C4-2B (cell line): ENCODE results near the gene DCDC2C.

ENCODE experiments used
- ZFX ChIP-seq: fragments of 450-650 bp; IDR thresholded peaks from 2 replicates; pipeline ENCODE4 v1.6.1; 2017
- TF ChIP-seq, protein P1 (sequence below): fragments of 450-650 bp; conservative IDR thresholded peaks from 2 replicates; pipeline ENCODE4 v1.5.1; 2017; ENCODE audit warnings: mild to moderate bottlenecking

DNA sequence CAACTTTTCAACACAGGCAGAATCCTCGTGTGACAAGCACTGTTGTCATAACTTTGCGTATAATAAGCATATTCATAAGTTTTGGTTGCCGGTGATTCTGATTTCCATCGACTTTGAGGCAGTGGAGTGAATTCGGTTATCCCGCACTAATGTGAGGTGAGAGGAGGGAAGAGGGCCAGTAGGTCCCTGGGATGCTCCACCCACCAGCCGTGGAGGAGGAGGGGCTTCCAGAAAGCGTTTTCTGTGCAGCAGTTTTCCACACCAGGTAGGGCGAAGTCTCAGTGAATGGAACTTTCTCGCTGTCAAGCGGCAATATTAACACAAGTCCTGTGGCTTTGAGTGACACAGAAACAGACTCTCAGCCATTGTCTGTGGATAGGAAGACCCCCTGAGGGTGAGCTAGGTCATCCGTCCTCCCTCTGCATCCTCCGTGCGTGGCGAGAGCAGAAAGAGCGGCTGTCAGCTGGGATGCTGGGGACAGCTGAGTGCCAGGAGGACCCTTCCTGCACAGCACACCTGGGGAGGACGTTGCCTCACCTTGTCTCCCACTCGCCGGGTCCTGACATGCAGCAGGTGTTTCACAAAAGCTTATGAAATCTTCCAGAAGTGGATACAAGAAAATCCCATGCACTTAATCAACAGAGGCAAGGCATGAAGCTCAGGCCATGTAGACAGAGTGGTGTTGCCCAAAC is 67.5 kb downstream of the DCDC2C start:
- TF ChIP-seq, protein P1, sequence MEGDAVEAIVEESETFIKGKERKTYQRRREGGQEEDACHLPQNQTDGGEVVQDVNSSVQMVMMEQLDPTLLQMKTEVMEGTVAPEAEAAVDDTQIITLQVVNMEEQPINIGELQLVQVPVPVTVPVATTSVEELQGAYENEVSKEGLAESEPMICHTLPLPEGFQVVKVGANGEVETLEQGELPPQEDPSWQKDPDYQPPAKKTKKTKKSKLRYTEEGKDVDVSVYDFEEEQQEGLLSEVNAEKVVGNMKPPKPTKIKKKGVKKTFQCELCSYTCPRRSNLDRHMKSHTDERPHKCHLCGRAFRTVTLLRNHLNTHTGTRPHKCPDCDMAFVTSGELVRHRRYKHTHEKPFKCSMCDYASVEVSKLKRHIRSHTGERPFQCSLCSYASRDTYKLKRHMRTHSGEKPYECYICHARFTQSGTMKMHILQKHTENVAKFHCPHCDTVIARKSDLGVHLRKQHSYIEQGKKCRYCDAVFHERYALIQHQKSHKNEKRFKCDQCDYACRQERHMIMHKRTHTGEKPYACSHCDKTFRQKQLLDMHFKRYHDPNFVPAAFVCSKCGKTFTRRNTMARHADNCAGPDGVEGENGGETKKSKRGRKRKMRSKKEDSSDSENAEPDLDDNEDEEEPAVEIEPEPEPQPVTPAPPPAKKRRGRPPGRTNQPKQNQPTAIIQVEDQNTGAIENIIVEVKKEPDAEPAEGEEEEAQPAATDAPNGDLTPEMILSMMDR, result no peak
- no peak for TF ChIP-seq ZFX
